HEK293 (cell line): ENCODE results near the gene CACNA2D4.

ENCODE experiments used
- CTCF ChIP-seq: fragments of 450-650 bp; formaldehyde crosslinking; IDR thresholded peaks from 2 replicates; pipeline ENCODE4 v1.5.1; 2016; ENCODE audit warnings: missing biosample characterization, missing genetic modification characterization
- GLIS2 ChIP-seq: fragments of 450-650 bp; formaldehyde crosslinking; IDR thresholded peaks from 2 replicates; pipeline ENCODE4 v1.5.1; 2016; ENCODE audit warnings: missing biosample characterization, missing genetic modification characterization
- KLF16 ChIP-seq: fragments of 450-650 bp; formaldehyde crosslinking; IDR thresholded peaks from 2 replicates; pipeline ENCODE4 v1.5.1; 2017; ENCODE audit warnings: missing biosample characterization, missing genetic modification characterization
- TCF7L2 ChIP-seq: IDR thresholded peaks from 2 replicates; pipeline ENCODE4 v1.6.1; 2011; ENCODE audit warnings: low read depth, mild to moderate bottlenecking, inconsistent platforms, low read length, moderate library complexity, borderline replicate concordance
- ZBTB7A ChIP-seq: fragments of 450-650 bp; formaldehyde crosslinking; IDR thresholded peaks from 2 replicates; pipeline ENCODE4 v1.5.1; 2016; ENCODE audit warnings: low read depth, missing biosample characterization, missing genetic modification characterization
- ZNF146 ChIP-seq: fragments of 450-650 bp; formaldehyde crosslinking; IDR thresholded peaks from 2 replicates; pipeline ENCODE4 v1.5.1; 2016; ENCODE audit warnings: missing biosample characterization, missing genetic modification characterization
- ZNF223 ChIP-seq: fragments of 450-650 bp; formaldehyde crosslinking; IDR thresholded peaks from 2 replicates; pipeline ENCODE4 v1.5.1; 2016; ENCODE audit warnings: missing biosample characterization, missing genetic modification characterization
- ZNF274 ChIP-seq, 2 experiments: fragments of 200-500 bp in 1 of 2; fragments of 450-650 bp in 1 of 2; sonication (Bioruptor generic) in 1 of 2; formaldehyde crosslinking in 1 of 2; IDR thresholded peaks; 2 replicates each; pipeline versions ENCODE4 v1.5.1 to v1.6.1; 2014 to 2016; ENCODE audit warnings: borderline replicate concordance in 1 of 2, inconsistent platforms in 1 of 2, low read length in 1 of 2, missing biosample characterization in 1 of 2, missing genetic modification characterization in 1 of 2
- ZNF768 ChIP-seq: fragments of 450-650 bp; formaldehyde crosslinking; IDR thresholded peaks from 2 replicates; pipeline ENCODE4 v1.5.1; 2018; ENCODE audit warnings: missing biosample characterization, mild to moderate bottlenecking, missing genetic modification characterization
- TF ChIP-seq, protein P1 (sequence below): fragments of 450-650 bp; formaldehyde crosslinking; IDR thresholded peaks from 2 replicates; pipeline ENCODE4 v1.5.1; 2016; ENCODE audit warnings: missing biosample characterization, missing genetic modification characterization

GRCh38 chr12:1935242-1935641 lies 16.8 kb upstream of the CACNA2D4 start:
- TF ChIP-seq CTCF (tag by site-specific recombination) (no peak), TCF7L2 (no peak), ZNF223 (no peak), KLF16 (no peak), ZNF146 (tag by site-specific recombination) (no peak), ZBTB7A (tag by site-specific recombination) (no peak), ZNF274 (IDR thresholded peaks at IDR 0.05; ENCODE audit: low read length) (no peak), ZNF274 (tag by site-specific recombination; IDR thresholded peaks at IDR 0.05; ENCODE audit: borderline replicate concordance) (no peak), ZNF768 (tag by site-specific recombination) (no peak), GLIS2 (no peak)
- TF ChIP-seq, protein P1, sequence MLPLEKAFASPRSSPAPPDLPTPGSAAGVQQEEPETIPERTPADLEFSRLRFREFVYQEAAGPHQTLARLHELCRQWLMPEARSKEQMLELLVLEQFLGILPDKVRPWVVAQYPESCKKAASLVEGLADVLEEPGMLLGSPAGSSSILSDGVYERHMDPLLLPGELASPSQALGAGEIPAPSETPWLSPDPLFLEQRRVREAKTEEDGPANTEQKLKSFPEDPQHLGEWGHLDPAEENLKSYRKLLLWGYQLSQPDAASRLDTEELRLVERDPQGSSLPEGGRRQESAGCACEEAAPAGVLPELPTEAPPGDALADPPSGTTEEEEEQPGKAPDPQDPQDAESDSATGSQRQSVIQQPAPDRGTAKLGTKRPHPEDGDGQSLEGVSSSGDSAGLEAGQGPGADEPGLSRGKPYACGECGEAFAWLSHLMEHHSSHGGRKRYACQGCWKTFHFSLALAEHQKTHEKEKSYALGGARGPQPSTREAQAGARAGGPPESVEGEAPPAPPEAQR (tag by site-specific recombination): no peak
